Activated gamma-delta T cell (primary cell): ENCODE measurements around the gene DNAJC7.

Experiments
- DNase-seq: peaks from one replicate; lab custom pipeline; 2025; lab: John Stamatoyannopoulos, UW

DNAJC7 gene

DNA sequence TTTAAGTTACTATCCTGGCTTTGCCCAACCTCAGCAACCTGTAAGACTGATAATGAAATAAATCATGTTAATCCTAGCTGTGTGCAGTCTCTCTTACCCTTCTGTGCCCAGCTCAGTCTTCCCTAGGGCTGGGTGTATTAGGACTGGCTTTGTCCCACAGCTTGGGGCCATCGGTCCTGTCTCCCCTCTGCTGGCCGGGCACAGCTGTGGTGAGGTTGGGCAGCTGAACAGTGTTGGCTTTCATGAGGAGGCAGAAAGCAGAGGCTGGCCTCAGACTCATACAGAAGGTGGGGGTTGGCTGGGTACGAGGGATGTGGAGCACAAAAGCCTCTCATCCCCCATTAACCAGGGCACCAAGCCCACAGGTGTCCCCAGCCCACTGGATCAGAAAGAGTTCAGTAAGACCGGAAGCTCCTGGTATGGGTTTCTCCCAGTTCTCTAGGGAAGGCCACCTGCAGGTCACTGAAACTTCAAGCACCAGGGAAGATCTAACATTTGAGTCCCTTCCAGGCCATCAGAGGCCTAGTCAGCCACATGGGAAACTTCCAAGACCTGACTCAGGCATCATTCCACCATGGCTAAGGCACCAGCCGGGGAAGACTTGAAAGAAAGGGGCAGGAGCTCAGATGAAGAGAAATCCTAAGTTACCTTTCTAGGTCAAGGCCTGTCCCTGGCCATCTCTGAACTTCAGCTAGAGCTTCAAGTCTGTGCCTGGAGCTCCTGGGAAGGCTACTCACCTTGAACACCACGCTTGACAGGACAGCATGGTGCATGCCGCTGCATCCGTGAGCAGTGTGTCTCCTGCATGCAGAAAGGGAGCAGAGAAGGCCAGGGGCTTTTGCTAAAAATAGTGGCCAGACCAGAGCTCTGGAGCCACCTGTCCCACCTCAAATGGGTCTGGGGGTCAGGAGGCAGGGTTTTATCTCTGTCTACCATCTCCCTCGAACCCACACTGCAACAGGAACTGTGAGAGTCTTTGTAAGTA, 41.8 kb downstream of the DNAJC7 start:
- no peak for DNase-seq

DNA sequence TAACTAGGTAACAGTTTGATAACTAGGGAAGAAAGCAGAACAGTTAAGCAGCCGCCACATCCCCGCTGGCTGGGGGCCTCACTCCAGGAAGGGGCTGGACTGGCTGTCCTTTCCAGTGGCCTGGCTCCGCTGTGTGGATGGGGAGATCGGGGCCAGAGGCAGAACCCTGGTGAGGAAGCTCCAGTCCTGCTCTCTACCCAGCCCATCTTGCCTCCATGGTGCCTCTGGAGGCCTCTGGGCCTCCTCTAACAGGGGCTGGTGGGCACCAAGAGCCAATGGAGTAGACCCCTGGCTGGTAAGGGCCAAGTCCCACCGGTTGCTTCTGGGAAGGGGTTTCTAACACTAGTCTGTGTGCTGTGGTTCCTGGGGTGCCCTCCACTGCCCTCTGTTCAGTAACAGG, 42.6 kb downstream of the DNAJC7 start:
- DNase-seq: no peak

DNA sequence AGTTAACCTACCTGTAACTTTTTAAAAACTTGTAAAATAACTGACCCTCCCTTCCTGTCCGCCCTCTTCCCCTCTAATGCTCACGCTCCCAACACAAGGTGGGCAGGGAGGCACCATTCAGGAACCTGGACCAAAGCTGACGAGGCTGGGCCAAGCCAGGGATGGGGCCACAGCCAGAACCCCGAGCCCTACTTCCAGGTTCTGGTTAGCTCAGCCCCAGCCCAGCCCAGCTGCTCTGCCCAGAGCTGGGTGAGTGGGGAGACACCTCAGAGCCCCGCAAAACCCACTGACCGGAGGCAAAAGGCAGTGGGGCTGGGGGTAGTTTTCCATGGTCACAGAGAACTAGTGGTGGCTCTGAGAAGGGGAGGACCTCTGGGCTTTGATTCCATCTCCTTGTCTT, 43.2 kb downstream of the DNAJC7 start:
- no peak for DNase-seq

DNA sequence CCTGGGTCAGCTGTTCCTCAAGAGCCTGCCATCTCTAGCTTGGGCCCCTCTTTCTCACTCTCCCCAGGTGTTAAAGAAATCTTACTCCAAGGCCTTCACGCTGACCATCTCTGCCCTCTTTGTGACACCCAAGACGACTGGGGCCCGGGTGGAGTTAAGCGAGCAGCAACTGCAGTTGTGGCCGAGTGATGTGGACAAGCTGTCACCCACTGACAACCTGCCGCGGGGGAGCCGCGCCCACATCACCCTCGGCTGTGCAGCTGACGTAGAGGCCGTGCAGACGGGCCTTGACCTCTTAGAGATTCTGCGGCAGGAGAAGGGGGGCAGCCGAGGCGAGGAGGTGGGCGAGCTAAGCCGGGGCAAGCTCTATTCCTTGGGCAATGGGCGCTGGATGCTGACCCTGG, 43.8 kb downstream of the DNAJC7 start:
- no peak for DNase-seq

DNA sequence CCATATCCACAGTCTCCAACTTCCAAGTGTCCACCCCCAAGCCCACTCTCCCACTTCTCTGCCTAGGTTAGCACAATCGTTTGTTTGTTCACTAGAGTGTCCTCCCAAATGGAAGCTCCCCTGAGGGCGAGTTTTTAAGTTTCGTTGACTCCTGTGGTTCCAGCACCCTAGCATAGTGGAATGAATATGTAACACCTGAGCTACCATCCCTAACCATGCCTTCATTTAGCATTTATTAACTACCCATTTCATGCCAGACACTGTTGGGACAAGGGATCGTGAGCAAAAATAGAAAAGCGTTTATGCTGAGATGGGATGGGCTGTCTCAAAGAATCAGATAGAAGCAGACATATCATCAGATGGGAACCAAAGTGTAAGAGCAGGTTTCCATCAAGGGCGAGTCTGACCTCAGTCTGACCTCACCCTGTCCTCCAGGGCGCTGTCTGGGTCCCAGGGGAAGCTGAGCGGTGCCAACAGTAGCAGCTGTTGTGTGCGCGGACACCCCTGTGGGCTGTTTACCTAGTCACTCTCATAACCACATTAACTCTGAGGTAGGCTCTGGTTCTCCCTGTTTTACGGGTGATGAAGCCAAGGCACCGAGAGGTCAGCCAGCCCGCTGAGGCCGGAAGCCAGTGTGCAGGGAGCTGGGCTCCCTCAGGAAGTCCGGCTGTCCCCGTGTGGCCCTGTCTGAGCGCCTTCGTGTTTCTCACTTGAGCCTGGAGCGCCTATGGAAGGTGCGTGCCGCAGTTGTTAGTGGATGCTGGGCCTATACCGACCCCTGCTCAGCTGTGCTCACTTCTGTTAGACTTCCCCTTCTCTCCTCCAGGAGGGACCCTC, 44.5 kb downstream of the DNAJC7 start:
- DNase-seq: no peak

DNA sequence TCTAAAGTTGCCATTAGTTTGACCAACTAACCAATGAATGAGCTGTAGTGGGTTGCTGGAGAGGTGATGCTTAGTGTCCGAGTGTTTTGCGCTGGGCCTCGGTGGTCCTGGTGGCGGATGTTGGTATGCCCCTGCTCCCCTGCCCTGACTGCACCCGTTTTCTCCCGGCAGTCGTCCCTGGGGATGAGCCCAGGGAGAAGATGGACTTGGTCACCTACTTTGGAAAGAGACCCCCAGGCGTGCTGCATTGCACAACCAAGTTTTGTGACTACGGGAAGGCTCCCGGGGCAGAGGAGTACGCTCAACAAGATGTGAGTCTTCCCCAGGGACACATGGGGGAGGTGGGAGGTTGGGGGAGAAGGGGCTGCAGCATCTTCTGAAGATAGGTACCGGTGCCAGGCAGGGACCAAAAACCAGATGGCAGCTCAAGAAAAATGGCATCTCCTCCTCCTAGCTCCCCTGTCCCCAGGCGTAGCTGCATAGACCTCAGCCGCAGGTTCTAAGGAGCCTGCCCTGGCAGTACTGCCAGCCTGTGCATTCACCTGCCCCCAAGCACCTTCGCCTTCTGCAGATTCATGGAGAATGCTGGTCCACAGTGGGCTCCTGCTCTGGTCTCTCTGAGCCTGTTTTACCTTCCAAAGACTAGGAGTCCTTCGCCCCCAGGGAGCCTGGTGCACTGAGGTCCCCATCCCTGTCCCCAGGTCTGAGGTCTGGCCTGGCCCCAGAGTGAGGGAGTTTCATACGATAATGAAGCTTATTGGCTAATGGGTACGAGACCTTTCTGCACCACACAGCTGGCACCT, 45.3 kb downstream of the DNAJC7 start:
- DNase-seq: no peak

DNA sequence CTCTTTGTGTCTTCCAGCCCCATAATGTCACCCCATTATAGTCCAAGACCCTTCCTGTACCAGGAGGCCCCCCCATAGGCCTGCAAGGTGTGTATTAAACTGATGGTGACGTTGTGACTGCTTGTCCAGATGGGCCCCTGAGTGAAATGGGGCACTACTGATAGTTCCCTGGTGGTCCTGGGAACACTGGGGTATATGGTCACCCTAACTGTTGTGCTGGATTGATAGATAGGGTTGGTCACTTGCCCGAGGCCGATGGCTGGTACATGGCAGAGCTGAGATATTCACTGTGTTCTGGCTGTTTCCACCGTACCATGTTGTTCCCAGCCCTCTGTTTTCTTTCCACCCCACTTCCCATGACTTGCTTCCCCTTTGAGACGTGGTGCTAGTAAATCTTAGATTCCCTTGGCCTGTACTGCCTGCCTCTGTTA, 46.3 kb downstream of the DNAJC7 start:
- no peak for DNase-seq

DNA sequence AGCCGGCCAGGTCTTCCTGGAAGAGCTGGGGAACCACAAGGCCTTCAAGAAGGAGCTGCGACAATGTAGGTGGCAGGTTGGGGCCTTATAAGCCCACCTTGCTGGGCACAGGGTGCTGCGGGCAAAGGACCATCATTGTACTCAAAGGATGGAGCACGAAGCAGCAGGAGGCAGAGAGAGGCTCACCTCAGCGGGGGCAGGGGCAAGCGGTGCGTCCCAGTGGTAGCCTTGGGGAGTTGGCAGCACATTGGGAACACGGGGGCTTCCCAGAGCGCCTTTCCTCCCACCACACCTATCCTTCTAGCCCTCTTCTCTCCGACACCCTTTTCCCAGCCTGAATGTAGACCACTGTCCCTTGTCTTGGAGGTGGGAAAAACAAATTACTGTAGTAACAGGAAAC, 48.6 kb downstream of the DNAJC7 start:
- DNase-seq: no peak

DNA sequence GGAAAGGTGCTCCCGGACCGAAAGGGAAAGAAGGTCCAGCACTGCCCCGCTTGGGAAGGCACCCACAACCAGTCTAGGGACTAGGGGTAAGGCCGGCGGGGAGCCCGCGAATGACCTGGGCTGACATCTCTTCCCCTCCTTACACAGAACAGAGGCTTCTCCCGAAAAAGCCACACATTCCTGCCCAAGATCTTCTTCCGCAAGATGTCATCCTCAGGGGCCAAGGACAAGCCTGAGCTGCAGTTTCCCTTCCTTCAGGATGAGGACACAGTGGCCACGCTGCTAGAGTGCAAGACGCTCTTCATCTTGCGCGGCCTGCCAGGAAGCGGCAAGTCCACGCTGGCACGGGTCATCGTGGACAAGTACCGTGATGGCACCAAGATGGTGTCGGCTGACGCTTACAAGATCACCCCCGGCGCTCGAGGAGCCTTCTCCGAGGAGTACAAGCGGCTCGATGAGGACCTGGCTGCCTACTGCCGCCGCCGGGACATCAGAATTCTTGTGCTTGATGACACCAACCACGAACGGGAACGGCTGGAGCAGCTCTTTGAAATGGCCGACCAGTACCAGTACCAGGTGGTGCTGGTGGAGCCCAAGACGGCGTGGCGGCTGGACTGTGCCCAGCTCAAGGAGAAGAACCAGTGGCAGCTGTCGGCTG, 49.2 kb downstream of the DNAJC7 start:
- no peak for DNase-seq

DNA sequence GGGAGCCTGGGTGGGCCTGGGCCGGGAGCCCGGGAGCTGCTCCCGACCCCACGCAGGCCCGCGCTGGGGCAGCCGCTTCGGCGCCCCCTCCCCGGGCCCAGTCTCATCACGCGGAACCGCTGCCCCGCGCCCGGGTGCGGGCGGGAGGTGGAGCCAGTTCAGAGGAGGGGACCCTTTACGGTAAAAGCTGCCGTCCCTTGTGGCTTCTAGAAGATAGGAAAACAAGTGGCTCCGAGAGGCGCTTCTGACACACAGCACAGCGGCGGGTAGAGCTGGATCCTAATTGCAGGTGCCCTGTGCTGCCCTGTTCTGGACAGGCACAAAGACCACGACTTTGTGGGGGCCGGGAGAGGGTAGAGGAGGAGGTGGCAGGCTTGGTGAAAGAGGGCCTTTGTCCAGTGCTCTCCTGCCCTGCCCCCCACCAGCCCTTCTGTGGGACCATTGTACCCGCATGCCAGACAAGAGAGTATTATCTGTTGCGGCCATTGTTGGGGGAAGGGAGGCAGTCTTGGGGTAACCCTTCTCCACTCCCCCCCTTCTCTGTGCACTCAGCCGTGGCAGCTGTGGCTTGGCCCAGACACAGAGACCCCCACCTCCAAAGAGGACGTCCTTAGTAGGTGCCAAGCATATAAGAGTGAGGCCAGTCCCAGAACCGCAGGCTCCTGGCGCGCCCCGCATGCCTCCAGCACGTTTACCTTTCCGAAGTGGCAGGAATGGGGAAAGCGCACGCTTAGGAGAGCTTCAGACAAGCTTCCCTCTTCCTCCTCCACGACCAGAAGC, 49.9 kb downstream of the DNAJC7 start:
- peak; percentile 39 for DNase-seq

DNA sequence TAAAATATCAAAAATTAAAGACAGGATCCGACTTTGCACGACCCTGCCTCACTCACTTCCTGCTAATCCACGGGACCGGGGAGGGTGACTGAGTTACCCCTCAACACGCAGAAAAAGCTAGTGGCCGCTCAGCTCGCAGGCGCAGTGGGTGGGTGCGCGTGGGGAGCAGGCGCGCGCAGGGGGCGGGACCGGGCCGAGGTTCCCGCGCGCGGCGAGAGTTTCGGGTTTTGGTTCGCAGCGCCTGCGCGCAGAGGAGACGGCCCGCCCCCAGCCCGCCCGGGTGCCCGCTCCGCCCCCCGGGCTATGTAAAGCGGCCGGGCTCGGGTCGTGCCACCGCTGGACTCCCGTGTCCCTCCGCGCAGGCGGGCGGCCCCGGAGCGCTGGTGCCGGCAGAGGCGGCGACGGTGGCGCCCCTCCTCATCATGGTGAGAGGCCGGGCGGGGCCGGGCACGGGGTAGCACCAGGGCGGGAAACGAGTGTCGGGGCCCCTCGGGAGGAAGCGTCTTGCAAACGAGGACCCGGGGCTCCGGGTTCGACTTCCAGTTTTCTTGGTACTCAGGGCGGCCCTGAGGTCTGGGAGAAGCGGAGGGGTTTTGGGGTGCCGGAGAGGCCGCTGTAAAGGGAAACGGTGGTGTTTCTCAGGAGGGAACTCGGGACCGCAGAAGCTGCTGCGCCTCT, 50.6 kb downstream of the DNAJC7 start, which contains the start of gene CNP:
Gene CNP (plus strand): TSS at position 333 of the 678 bp plus-strand sequence. CDS start 90 bp downstream, at position 423.
- DNase-seq: peak; percentile 90

DNA sequence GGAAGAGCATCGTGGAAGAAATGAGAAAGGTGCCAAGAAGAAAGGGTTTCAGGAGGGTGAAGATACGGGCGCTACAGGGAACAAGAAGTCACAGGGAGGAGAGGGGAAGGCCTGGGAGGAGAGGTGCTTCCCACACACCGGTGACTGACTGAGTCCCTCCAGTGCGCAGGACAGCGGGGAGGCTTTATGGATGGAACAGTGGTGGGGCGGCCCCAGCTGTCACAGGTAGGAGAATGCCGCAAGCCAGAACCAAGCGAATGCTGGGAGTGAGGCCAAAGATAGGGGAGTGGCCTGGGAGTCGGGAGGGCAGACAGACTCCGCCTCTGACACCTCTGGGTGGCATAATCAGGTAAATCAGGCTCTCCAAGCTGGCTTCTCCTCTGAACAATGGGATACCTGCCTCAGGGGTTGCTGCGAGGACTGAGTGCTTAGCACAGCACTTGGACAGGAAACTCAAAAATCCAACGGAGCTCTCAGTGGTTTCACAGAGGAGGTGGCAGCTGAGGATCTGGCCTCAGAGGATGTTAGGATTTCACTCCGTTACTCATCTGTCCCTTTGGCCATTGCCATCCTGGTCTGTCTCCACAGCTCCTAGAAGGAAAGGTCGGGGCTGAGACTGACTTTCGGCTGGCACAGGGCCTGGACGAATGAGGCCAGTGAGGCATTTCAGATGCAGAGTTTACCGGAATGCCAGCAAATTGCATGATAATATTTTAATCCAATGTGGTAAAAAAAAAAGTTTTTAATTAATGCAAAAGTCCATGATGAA, 51.4 kb downstream of the DNAJC7 start:
- no peak for DNase-seq

DNA sequence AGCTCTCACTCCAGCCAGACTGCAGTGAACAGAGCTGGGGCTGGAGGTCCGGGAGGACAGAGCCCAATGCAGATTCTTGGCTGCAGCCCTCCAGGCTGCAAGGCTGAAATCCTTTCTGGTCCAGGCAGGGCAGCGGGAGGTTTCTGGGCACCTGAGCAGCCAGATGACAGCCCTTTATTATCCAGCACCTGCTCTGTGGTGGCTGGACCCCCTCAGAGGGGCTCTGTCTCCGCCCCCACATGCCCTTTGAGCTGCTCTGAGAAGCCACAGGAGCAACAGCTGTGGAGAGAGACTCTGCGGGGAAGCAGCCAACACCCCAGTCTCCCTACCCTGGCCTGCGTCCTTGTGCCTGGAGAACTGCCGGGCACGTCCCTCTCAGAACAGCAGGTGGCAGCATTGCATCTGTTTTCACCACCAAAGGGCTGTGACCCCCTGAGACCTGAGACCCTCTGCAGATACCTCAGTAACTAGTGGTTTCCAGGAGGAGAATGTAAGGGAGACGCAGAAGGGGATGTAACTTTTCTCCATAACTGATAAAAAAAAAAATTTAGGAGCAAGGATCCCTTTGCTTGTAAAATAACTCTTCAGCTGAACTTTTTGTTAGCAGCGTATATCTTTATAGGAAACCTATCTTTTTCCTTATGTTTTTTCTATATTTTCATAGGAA, 54.3 kb downstream of the DNAJC7 start:
- no peak for DNase-seq

DNA sequence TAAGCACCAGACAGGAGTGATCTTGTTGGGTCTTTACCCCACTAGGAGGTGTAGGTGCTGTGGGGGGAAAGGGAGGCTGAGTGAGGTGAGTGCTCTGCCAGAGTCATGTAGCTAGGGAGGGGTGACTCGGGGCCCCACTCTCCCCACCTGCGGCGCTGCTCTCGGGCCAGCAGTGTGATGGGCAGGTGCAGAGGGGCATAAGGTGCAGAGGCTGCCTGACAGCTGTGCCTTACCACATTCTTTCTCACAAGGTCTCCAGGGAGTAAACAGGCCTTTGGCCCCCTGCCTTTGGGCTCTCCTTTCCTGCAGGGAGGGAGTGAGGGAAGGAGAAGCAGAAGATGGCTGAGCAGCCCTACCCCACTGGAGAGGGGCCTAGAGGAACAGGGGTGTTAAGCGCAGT, 55.1 kb downstream of the DNAJC7 start:
- DNase-seq: no peak

DNA sequence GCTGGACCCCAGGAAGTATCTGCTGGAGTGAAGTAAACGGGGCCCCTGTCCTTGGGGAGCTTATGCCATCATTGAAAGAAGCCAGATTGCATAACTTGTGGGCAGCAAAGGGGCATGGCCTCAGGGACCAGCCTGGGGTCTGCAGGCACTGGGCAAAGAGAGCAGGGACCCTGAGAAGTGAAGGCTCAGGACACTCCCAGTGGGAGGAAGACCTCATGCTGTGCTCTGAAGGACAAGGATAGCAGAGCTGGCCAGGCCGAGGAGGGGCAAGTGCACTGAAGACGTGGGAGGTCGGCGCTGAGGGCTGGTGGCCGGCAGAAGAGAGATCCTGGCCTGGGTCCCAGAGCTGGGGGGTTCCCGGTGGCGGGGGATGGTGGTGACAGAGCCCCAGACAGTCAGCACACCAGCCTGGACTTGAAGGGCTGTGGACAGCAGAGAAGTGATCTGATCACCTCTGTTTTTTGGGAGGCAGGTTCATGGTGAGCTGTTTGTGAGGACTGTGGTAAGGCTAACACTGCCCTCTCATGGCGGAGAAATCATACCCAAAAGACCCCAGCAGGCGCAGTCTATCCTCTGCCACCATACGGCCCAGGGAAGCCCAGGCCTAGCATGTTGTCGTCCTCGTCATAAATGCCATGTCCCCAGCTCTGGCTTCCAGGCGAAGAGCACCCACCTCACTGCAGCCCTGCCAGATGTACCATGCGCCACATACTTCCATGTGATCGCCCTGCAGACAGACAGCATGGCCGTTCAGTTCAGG, 57.7 kb downstream of the DNAJC7 start:
- DNase-seq: no peak

DNA sequence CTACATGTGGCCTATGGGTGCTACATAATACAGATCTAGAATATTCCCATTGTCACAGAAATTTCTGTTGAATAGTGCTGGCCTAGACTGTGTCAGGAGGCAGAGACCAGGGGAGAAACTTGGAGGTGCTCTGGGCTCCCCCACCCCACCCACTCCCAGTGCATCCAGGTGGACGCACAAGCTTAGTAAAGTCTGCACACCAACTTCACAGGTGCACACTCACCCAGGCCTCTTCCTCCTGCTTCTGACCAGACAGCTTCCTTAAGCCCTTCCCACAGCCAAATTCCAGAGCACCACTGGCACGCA, 58.3 kb downstream of the DNAJC7 start:
- no peak for DNase-seq

DNA sequence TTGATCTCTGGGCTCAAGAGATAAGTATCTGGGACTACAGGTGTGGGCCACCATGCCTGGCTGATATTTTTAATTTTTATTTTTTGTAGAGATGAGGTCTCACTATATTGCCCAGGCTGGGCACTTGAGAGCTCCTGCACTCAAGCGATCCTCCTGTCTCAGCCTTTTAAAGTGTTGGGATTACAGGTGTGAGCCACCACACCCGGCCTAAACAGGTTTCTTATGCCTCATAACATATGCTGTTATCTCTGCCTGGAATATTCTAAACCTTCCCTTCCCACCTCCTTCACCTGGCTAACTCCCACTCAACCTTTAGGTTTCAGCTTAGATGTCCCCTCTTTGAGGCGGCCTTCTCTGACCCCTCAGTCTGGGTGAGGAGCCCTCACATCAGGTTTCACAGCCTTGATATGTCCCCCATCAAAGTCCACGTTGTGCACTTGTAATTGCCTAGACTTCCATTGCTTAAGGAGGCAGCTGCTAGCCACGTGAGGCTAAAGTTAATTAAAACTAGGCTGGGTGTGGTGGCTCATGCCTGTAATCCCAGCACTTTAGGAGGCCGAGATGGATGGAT, 59.3 kb downstream of the DNAJC7 start:
- no peak for DNase-seq
